GM21526 (cell line): ENCODE data around the gene PROSER1.
"Not testable (repeated sequence)": the region's sequence is repeated elsewhere in the genome, so short reads cannot be mapped to it uniquely, and the experiment has no call there.

ENCODE experiments used
- ATAC-seq: cut with Tn5 transposase; IDR thresholded peaks from one replicate; pipeline ENCODE4 v1.9.1; 2021; ENCODE audit warnings: moderate library complexity; ENCODE audit not compliant: unreplicated experiment, low FRiP score

The PROSER1 gene

GRCh38 chr13:39037880-39038568, at the start of gene PROSER1, which contains the start of gene NHLRC3:
PROSER1 (minus strand) TSS chr13:39038089; CDS start chr13:39037242, 847 bp downstream.
NHLRC3 (plus strand) TSS chr13:39038456; CDS start chr13:39038640, 184 bp downstream.
- peak; percentile 60 for ATAC-seq

- not testable (repeated sequence) for ATAC-seq
These were observed 48.5 kb upstream of the PROSER1 start for GRCh38 chr13:39086251-39086945.

- no peak for ATAC-seq
These were observed 36.1 kb upstream of the PROSER1 start for GRCh38 chr13:39073983-39074382.

GRCh38 chr13:39072842-39073241, 35.0 kb upstream of the PROSER1 start:
- no peak for ATAC-seq

GRCh38 chr13:39062004-39062403, 24.1 kb upstream of the PROSER1 start:
- ATAC-seq, result no peak

- no peak for ATAC-seq
These were observed 20.2 kb upstream of the PROSER1 start for GRCh38 chr13:39058040-39058439.

- no peak for ATAC-seq
These were observed 18.1 kb upstream of the PROSER1 start for GRCh38 chr13:39056018-39056417.

GRCh38 chr13:39054112-39054511, 16.2 kb upstream of the PROSER1 start:
- no peak for ATAC-seq

- no peak for ATAC-seq
These were observed 15.1 kb upstream of the PROSER1 start for GRCh38 chr13:39052944-39053343.

- no peak for ATAC-seq
These were observed 13.3 kb upstream of the PROSER1 start for GRCh38 chr13:39051157-39051556.

GRCh38 chr13:39049274-39049673, 11.4 kb upstream of the PROSER1 start:
- ATAC-seq, result no peak

GRCh38 chr13:39048806-39049205, 10.9 kb upstream of the PROSER1 start:
- no peak for ATAC-seq

GRCh38 chr13:39047560-39047959, 9.7 kb upstream of the PROSER1 start:
- no peak for ATAC-seq

GRCh38 chr13:39044536-39044935, 6.6 kb upstream of the PROSER1 start:
- peak; percentile 67 for ATAC-seq

- ATAC-seq, result no peak
These were observed 2.3 kb upstream of the PROSER1 start for GRCh38 chr13:39040206-39040605.

- no peak for ATAC-seq
These were observed 1.2 kb upstream of the PROSER1 start for GRCh38 chr13:39039041-39039440.

GRCh38 chr13:39038569-39039030, 711 bp upstream of the PROSER1 start:
- ATAC-seq, result peak; percentile 33

GRCh38 chr13:39037410-39037879, 444 bp downstream of the PROSER1 start:
- peak; percentile 32 for ATAC-seq

GRCh38 chr13:39036212-39036611, 1.7 kb downstream of the PROSER1 start:
- no peak for ATAC-seq

- no peak for ATAC-seq
These were observed 2.1 kb downstream of the PROSER1 start for GRCh38 chr13:39035799-39036198.

- ATAC-seq, result no peak
These were observed 2.7 kb downstream of the PROSER1 start for GRCh38 chr13:39035204-39035603.

- no peak for ATAC-seq
These were observed 3.8 kb downstream of the PROSER1 start for GRCh38 chr13:39034085-39034484.
